Neural cell (in vitro differentiated cells): Measurements from ENCODE around the gene TLE3.

ENCODE experiments used
- CTCF ChIP-seq: fragments of 450-650 bp; IDR thresholded peaks from 2 replicates; pipeline ENCODE4 v1.5.1; 2014; ENCODE audit warnings: antibody characterized with exemption, mild to moderate bottlenecking, moderate library complexity; ENCODE audit not compliant: poor library complexity, severe bottlenecking
- EP300 ChIP-seq: fragments of 450-650 bp; conservative IDR thresholded peaks from 2 replicates; pipeline ENCODE4 v1.6.1; 2014; ENCODE audit warnings: antibody characterized with exemption, mild to moderate bottlenecking, moderate library complexity; ENCODE audit not compliant: poor library complexity, severe bottlenecking
- EZH2 ChIP-seq: fragments of 200-600, 300-800 bp; shearing (Covaris generic), sonication (generic); IDR thresholded peaks from 2 replicates; pipeline ENCODE4 v1.6.1; 2014; ENCODE audit warnings: antibody characterized with exemption, low read length, borderline replicate concordance, mild to moderate bottlenecking; ENCODE audit not compliant: insufficient read depth, poor library complexity, severe bottlenecking
- POLR2AphosphoS5 ChIP-seq: IDR thresholded peaks from 2 replicates; pipeline ENCODE4 v1.6.1; 2012
- SMC3 ChIP-seq: fragments of 450-650 bp; conservative IDR thresholded peaks from 2 replicates; pipeline ENCODE4 v1.6.1; 2014; ENCODE audit warnings: antibody characterized with exemption, mild to moderate bottlenecking, moderate library complexity; ENCODE audit not compliant: poor library complexity

- TF ChIP-seq CTCF (no peak), POLR2AphosphoS5 (no peak), EZH2 (no peak), SMC3 (no peak), EP300 (no peak)
Observed at GRCh38 chr15:70109531-70109930, 11.8 kb upstream of the TLE3 start.
